GM21381 (cell line): ENCODE results near the gene THSD7B.
"Not testable (repeated sequence)": the region's sequence is repeated elsewhere in the genome, so short reads cannot be mapped to it uniquely, and the experiment has no call there.

Experiments used
- ATAC-seq: cut with Tn5 transposase; IDR thresholded peaks from one replicate; pipeline ENCODE4 v1.9.1; 2021; ENCODE audit warnings: mild to moderate bottlenecking, moderate library complexity; ENCODE audit not compliant: unreplicated experiment

The THSD7B gene

GRCh38 chr2:136765256-136766072 is at the start of gene THSD7B:
THSD7B (plus strand) TSS chr2:136765545; CDS start chr2:136882179, 116,634 bp downstream.
- no peak for ATAC-seq

- no peak for ATAC-seq
These were observed 47.1 kb upstream of the THSD7B start for GRCh38 chr2:136718273-136718672.

- no peak for ATAC-seq
These were observed 37.2 kb upstream of the THSD7B start for GRCh38 chr2:136727973-136728699.

- no peak for ATAC-seq
These were observed 29.1 kb upstream of the THSD7B start for GRCh38 chr2:136736236-136736635.

- ATAC-seq: no peak
These were observed 27.3 kb upstream of the THSD7B start for GRCh38 chr2:136738044-136738443.

- no peak for ATAC-seq
These were observed 23.9 kb upstream of the THSD7B start for GRCh38 chr2:136741471-136741870.

- no peak for ATAC-seq
These were observed 15.3 kb upstream of the THSD7B start for GRCh38 chr2:136750065-136750464.

GRCh38 chr2:136751406-136751805 is 13.9 kb upstream of the THSD7B start:
- ATAC-seq: no peak

GRCh38 chr2:136758504-136758903 is 6.8 kb upstream of the THSD7B start:
- not testable (repeated sequence) for ATAC-seq

GRCh38 chr2:136764452-136765255 is 691 bp upstream of the THSD7B start:
- ATAC-seq: no peak

- no peak for ATAC-seq
These were observed 694 bp downstream of the THSD7B start for GRCh38 chr2:136766073-136766404.

GRCh38 chr2:136767030-136767429 is 1.7 kb downstream of the THSD7B start:
- ATAC-seq: no peak

GRCh38 chr2:136769871-136770270 is 4.5 kb downstream of the THSD7B start:
- ATAC-seq: no peak

GRCh38 chr2:136770384-136770783 is 5.0 kb downstream of the THSD7B start:
- no peak for ATAC-seq

- ATAC-seq: no peak
These were observed 12.0 kb downstream of the THSD7B start for GRCh38 chr2:136777391-136777790.

GRCh38 chr2:136783856-136784255 is 18.5 kb downstream of the THSD7B start:
- no peak for ATAC-seq

- no peak for ATAC-seq
These were observed 19.9 kb downstream of the THSD7B start for GRCh38 chr2:136785215-136785614.

GRCh38 chr2:136787970-136788369 is 22.6 kb downstream of the THSD7B start:
- ATAC-seq: no peak

- no peak for ATAC-seq
These were observed 31.0 kb downstream of the THSD7B start for GRCh38 chr2:136796339-136796738.

GRCh38 chr2:136798766-136799165 is 33.4 kb downstream of the THSD7B start:
- no peak for ATAC-seq

- ATAC-seq: no peak
These were observed 36.3 kb downstream of the THSD7B start for GRCh38 chr2:136801661-136802060.
